ENCODE measurements around the gene ARMH2.

DNA sequence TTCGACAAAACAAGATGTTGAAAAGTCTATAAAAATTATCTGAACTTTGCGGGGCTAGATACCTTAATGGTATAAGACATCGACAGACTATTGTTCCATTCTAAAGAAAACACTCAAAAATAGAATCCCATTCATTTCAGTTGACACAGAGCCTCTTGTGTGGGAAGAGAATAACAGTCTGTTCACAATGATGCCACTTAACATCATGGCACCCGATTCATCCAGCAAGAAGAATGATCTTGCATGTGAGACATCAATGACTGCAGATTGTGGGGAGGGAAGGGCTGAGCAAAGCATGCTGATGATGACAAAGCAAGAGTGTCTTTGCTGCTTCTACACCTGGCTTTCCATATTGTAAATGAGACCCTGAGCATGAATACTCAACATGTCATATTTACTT lies 49.7 kb upstream of the ARMH2 start:
- TF ChIP-seq, protein P1, sequence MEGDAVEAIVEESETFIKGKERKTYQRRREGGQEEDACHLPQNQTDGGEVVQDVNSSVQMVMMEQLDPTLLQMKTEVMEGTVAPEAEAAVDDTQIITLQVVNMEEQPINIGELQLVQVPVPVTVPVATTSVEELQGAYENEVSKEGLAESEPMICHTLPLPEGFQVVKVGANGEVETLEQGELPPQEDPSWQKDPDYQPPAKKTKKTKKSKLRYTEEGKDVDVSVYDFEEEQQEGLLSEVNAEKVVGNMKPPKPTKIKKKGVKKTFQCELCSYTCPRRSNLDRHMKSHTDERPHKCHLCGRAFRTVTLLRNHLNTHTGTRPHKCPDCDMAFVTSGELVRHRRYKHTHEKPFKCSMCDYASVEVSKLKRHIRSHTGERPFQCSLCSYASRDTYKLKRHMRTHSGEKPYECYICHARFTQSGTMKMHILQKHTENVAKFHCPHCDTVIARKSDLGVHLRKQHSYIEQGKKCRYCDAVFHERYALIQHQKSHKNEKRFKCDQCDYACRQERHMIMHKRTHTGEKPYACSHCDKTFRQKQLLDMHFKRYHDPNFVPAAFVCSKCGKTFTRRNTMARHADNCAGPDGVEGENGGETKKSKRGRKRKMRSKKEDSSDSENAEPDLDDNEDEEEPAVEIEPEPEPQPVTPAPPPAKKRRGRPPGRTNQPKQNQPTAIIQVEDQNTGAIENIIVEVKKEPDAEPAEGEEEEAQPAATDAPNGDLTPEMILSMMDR (IDR thresholded peaks at IDR 0.05): no peak
- TF ChIP-seq POLR2A (IDR thresholded peaks at IDR 0.05): no peak
- no peak for TF ChIP-seq EP300 (IDR thresholded peaks at IDR 0.05)

Measured in stomach (tissue), 4 donors.